Ishikawa (cell line): ENCODE results near the gene PHLDB2.

Experiments
- CEBPB ChIP-seq: IDR thresholded peaks from 2 replicates; pipeline ENCODE4 v1.6.1; 2012
- CREB1 ChIP-seq: IDR thresholded peaks from 2 replicates; pipeline ENCODE4 v1.6.1; 2012; ENCODE audit warnings: low read depth
- EGR1 ChIP-seq: IDR thresholded peaks from 2 replicates; pipeline ENCODE4 v1.6.1; 2012
- EP300 ChIP-seq: IDR thresholded peaks from 2 replicates; pipeline ENCODE4 v1.6.1; 2012; ENCODE audit warnings: borderline replicate concordance
- FOXM1 ChIP-seq: IDR thresholded peaks from 2 replicates; pipeline ENCODE4 v1.6.1; 2012; ENCODE audit warnings: low read depth, borderline replicate concordance
- NFIC ChIP-seq: IDR thresholded peaks from 2 replicates; pipeline ENCODE4 v1.6.1; 2012
- RAD21 ChIP-seq: IDR thresholded peaks from 2 replicates; pipeline ENCODE4 v1.6.1; 2012; ENCODE audit warnings: low read depth
- TAF1 ChIP-seq: IDR thresholded peaks from 2 replicates; pipeline ENCODE4 v1.6.1; 2012; ENCODE audit warnings: low read depth, mild to moderate bottlenecking
- TCF12 ChIP-seq: IDR thresholded peaks from 2 replicates; pipeline ENCODE4 v1.6.1; 2012; ENCODE audit warnings: low read depth
- TEAD4 ChIP-seq: IDR thresholded peaks from 2 replicates; pipeline ENCODE4 v1.6.1; 2012
- YY1 ChIP-seq: IDR thresholded peaks from 2 replicates; pipeline ENCODE4 v1.6.1; 2012; ENCODE audit warnings: low read depth
- ZBTB7A ChIP-seq: IDR thresholded peaks from 2 replicates; pipeline ENCODE4 v1.6.1; 2012; ENCODE audit warnings: low read depth
- TF ChIP-seq, protein P1 (sequence below): IDR thresholded peaks from 2 replicates; pipeline ENCODE4 v1.6.1; 2012; ENCODE audit warnings: low read depth, mild to moderate bottlenecking
- TF ChIP-seq, protein P2 (sequence below): IDR thresholded peaks from 2 replicates; pipeline ENCODE4 v1.6.1; 2012
- TF ChIP-seq, protein P3 (sequence below): IDR thresholded peaks from 2 replicates; pipeline ENCODE4 v1.6.1; 2012

The PHLDB2 gene

DNA sequence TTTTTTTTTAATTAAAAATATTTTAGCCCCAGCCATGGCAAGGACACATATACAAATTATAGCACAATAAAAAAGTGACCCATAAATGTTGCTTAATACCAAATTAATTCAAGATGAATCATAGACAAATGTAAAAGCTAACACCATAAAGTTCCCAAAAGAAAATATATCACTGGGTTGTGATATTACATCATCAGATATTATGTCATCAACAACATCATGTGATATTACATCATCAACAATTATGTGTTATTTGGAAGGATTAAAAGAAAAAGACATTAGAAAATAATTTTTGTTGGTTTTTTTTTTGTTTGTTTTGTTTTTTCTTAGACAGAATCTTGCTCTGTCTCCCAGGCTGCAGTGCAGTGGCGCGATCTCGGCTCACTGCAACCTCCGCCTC lies 85.3 kb downstream of the PHLDB2 start:
- no peak for TF ChIP-seq NFIC
- TF ChIP-seq, protein P1, sequence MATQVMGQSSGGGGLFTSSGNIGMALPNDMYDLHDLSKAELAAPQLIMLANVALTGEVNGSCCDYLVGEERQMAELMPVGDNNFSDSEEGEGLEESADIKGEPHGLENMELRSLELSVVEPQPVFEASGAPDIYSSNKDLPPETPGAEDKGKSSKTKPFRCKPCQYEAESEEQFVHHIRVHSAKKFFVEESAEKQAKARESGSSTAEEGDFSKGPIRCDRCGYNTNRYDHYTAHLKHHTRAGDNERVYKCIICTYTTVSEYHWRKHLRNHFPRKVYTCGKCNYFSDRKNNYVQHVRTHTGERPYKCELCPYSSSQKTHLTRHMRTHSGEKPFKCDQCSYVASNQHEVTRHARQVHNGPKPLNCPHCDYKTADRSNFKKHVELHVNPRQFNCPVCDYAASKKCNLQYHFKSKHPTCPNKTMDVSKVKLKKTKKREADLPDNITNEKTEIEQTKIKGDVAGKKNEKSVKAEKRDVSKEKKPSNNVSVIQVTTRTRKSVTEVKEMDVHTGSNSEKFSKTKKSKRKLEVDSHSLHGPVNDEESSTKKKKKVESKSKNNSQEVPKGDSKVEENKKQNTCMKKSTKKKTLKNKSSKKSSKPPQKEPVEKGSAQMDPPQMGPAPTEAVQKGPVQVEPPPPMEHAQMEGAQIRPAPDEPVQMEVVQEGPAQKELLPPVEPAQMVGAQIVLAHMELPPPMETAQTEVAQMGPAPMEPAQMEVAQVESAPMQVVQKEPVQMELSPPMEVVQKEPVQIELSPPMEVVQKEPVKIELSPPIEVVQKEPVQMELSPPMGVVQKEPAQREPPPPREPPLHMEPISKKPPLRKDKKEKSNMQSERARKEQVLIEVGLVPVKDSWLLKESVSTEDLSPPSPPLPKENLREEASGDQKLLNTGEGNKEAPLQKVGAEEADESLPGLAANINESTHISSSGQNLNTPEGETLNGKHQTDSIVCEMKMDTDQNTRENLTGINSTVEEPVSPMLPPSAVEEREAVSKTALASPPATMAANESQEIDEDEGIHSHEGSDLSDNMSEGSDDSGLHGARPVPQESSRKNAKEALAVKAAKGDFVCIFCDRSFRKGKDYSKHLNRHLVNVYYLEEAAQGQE = no peak
- TF ChIP-seq, protein P2, sequence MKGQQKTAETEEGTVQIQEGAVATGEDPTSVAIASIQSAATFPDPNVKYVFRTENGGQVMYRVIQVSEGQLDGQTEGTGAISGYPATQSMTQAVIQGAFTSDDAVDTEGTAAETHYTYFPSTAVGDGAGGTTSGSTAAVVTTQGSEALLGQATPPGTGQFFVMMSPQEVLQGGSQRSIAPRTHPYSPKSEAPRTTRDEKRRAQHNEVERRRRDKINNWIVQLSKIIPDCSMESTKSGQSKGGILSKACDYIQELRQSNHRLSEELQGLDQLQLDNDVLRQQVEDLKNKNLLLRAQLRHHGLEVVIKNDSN = no peak
- no peak for TF ChIP-seq CEBPB
- TF ChIP-seq TCF12 = no peak
- TF ChIP-seq, protein P3, sequence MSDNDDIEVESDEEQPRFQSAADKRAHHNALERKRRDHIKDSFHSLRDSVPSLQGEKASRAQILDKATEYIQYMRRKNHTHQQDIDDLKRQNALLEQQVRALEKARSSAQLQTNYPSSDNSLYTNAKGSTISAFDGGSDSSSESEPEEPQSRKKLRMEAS = no peak
- TF ChIP-seq TEAD4 = no peak
- TF ChIP-seq RAD21 = no peak

DNA sequence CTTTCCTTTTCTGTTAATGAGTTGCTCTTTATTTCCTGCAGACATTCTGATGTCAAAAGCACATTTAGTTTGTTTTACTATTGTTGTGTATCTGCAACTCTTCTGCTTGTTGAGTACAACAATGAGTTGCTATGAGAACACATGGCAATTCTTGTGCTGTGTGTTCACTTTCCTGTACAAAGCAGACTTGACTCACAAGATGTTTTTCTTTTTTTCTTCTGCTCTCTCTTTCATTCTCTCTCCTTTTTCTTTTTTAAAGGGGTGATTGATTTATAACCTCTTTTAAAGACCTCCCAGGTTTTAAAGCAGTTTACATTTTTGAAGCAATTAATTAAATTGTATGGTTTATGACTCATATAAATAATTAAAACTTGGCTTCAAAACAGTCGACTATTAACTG lies 88.2 kb downstream of the PHLDB2 start:
- TF ChIP-seq TAF1 = no peak
- TF ChIP-seq, protein P3 = no peak
- no peak for TF ChIP-seq TCF12
- no peak for TF ChIP-seq TEAD4
- TF ChIP-seq CEBPB = no peak
- no peak for TF ChIP-seq NFIC
- no peak for TF ChIP-seq ZBTB7A
- TF ChIP-seq, protein P2 = no peak
- TF ChIP-seq RAD21 = no peak
- TF ChIP-seq FOXM1 = no peak
- no peak for TF ChIP-seq CREB1
- no peak for TF ChIP-seq YY1
- no peak for TF ChIP-seq EP300
- TF ChIP-seq EGR1 = no peak
- TF ChIP-seq, protein P1 = no peak

DNA sequence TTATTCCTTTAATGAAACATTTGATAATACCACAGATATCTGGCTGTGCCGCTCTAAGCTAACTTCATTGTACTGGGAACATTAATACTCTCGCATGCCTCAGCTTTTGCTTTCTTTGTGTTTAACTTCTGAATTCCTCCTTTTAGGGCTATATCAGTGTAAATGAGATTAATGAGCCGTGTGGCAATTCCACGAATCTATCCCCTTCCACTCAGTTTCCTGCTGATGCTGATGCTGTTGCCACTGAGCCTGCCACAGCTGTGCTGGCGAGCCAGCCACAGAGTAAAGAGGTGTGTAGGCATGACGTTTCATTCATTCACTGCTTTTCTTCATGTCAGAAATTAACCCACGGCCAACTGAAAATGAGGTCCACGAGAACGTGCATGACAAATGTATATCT lies 89.7 kb downstream of the PHLDB2 start:
- TF ChIP-seq NFIC = no peak
- TF ChIP-seq TEAD4 = no peak
- no peak for TF ChIP-seq RAD21
- TF ChIP-seq, protein P2 = no peak
- TF ChIP-seq TAF1 = no peak
- TF ChIP-seq CEBPB = no peak
- TF ChIP-seq, protein P3 = no peak

DNA sequence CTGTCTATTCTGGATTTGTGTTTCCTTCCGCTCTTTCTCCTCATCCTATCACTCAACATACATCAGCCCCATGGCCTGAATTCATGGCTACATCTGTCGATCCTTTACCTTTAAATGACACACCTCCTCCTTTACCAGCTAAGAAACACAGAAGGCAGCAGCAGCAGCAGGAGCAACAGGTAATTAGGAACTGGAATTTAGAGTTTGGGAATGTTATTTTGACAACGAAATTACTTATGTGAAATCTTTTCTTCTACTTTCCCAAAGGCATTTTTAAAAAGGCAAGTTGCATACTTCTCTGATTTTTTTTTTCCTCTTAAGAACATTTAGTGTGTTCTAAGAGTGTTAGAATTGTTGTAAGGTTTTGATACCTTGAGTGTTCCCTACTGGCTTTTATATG lies 90.6 kb downstream of the PHLDB2 start:
- TF ChIP-seq TEAD4 (no peak), ZBTB7A (no peak), RAD21 (no peak), CREB1 (no peak), NFIC (no peak), EGR1 (no peak), TCF12 (no peak), EP300 (no peak), YY1 (no peak)
- TF ChIP-seq, protein P2 = no peak
- TF ChIP-seq, protein P1 = no peak
- TF ChIP-seq, protein P3 = no peak
